Measurements from ENCODE around the gene ANKRD13D. TPM values are rescaled to one million over a fixed set of nuclear protein-coding genes. Genes with fewer than 3 reads are reported as not detected.
A peak's percentile ranks its signal among the peaks of the same experiment; 100 is the strongest.
"Not testable (repeated sequence)": the region's sequence is repeated elsewhere in the genome, so short reads cannot be mapped to it uniquely, and the experiment has no call there.

Gene ANKRD13D
- total and polyA plus RNA-seq, 11 donors: 7.6 to 43.6 (median 12.8) TPM

GRCh38 chr11:67317888-67318555, 28.9 kb downstream of the ANKRD13D start:
- Histone ChIP-seq H3K4me3 (peak overlapping the region; percentile 69 to 97 (median 84)), H3K9me3 (no peaks in the 10 kb centered on the region), H3K27ac (peak overlapping the region in 11 of 12 donors; percentile 68 to 98 (median 95)), H3K27me3 (no peaks in the 10 kb centered on the region), H3K36me3 (peaks cover 0 to 5% (median 0%) of the 10 kb centered on the region in 9 donors), H3K4me1 (peaks cover 0 to 22% (median 12%) of the 10 kb centered on the region in 12 donors)
- intact Hi-C loops (cut with DNase I): loop anchor here (1.0 to 10.0 kb wide), 10 partner anchors 29 to 237 kb away; partner anchors contain the start of genes GRK2 (in 6 of the 10) and ANKRD13D (in 1 of the 10)
- peak; percentile 5 to 43 (median 14) for ATAC-seq
- TF ChIP-seq POLR2A (IDR thresholded peaks at IDR 0.05): no peak
- WGBS, 4 donors: 1 to 2% (median 1%) methylated on average over 6 to 53 of the region's 53 CpGs
- DNase-seq: no peak

DNA sequence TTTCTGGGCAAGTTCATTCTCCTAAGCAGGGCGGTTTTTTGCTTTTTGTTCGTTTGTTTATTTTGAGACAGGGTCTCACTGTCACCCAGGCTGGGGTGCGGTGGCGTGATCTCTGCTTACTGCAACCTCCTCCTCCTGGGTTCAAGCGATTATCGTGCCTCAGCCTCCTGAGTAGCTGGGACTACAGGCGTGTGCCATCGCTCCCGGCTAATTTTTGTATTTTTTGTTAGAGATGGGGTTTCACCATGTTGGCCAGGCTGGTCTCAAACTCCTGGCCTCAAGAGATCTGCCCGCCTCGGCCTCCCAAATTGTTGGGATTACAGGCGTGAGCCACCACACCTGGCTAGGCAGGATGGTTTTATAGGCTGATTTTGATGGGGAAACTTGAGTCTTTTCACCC, 29.8 kb downstream of the ANKRD13D start:
- not testable (repeated sequence) for H3K36me3 ChIP-seq, DNase-seq, ATAC-seq, H3K9me3 ChIP-seq, H3K27ac ChIP-seq, H3K27me3 ChIP-seq
- intact Hi-C loops (cut with DNase I): loop anchor here in 5 of 10 donors (2.0 to 10.0 kb wide), 3 partner anchors 234 to 238 kb away; no protein-coding TSS in a partner anchor
- H3K4me1 ChIP-seq: peaks cover 0 to 22% (median 12%) of the 10 kb centered on the region in 12 donors
- peak overlapping the region in 6 of 12 donors; percentile 69 to 93 (median 88) for H3K4me3 ChIP-seq
- 92 to 94% (median 94%) methylated on average over 12 of the region's 12 CpGs for WGBS, 4 donors

DNA sequence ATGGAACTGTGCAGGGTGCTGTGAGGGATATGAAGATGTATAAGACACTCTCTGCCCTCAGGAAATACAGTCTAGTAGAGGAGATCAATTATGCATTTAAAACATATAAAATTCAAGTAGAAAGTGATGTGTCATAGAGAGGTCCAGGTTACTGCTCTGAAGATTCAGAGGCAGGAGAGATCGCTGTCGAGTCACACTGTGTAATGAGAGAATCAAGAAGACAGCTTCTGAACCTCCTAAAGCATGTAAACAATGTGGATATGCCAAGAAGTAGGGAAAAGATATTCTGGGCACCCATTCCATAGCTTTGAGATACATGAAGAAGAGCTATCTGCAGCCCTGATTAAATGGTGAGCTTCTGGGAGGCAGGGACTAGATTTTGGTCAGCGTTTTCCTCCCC, 30.9 kb downstream of the ANKRD13D start:
- 84 to 90% (median 87%) methylated on average over 3 of the region's 3 CpGs for WGBS, 4 donors
- H3K36me3 ChIP-seq: peaks cover 0 to 5% (median 0%) of the 10 kb centered on the region in 9 donors
- TF ChIP-seq, protein P1, sequence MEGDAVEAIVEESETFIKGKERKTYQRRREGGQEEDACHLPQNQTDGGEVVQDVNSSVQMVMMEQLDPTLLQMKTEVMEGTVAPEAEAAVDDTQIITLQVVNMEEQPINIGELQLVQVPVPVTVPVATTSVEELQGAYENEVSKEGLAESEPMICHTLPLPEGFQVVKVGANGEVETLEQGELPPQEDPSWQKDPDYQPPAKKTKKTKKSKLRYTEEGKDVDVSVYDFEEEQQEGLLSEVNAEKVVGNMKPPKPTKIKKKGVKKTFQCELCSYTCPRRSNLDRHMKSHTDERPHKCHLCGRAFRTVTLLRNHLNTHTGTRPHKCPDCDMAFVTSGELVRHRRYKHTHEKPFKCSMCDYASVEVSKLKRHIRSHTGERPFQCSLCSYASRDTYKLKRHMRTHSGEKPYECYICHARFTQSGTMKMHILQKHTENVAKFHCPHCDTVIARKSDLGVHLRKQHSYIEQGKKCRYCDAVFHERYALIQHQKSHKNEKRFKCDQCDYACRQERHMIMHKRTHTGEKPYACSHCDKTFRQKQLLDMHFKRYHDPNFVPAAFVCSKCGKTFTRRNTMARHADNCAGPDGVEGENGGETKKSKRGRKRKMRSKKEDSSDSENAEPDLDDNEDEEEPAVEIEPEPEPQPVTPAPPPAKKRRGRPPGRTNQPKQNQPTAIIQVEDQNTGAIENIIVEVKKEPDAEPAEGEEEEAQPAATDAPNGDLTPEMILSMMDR (IDR thresholded peaks at IDR 0.05): no peak
- no peak for TF ChIP-seq POLR2A (IDR thresholded peaks at IDR 0.05)
- H3K4me1 ChIP-seq: peaks cover 0 to 22% (median 12%) of the 10 kb centered on the region in 12 donors
- H3K9me3 ChIP-seq: no peaks in the 10 kb centered on the region
- DNase-seq (no peak), ATAC-seq (no peak)
- H3K27ac ChIP-seq: no peak overlapping the region
- H3K4me3 ChIP-seq: no peak overlapping the region
- H3K27me3 ChIP-seq: no peaks in the 10 kb centered on the region
- intact Hi-C loops (cut with DNase I): no loop called here

DNA sequence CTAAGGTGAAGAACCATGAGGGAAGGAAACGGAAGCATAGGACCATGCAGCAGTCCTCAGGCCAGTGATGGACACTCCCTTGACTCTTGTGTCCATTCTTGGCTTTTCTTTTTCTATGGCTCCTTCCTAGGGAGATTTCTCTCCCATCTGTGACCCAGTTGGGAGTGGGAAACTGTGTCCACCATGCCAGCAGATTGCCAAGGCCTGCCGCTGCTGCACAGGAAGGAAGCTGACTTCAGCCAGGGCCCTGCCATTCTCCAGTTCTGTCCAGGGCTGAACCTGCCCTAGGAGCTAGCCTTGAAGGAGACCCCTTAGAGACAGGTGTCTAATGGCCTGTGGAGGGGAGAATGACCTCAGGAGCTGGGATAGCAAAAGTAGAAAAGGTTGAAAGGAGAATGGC, 31.6 kb downstream of the ANKRD13D start:
- 88 to 94% (median 89%) methylated on average over 2 of the region's 2 CpGs for WGBS, 4 donors
- Histone ChIP-seq H3K36me3 (peaks cover 0 to 5% (median 0%) of the 10 kb centered on the region in 9 donors), H3K27ac (no peak overlapping the region), H3K4me1 (peaks cover 0 to 22% (median 12%) of the 10 kb centered on the region in 12 donors), H3K4me3 (no peak overlapping the region), H3K9me3 (no peaks in the 10 kb centered on the region), H3K27me3 (no peaks in the 10 kb centered on the region)
- intact Hi-C loops (cut with DNase I): no loop called here
- no peak for DNase-seq
- no peak for TF ChIP-seq POLR2A (IDR thresholded peaks at IDR 0.05)
- TF ChIP-seq, protein P1 (IDR thresholded peaks at IDR 0.05): no peak
- ATAC-seq: no peak

DNA sequence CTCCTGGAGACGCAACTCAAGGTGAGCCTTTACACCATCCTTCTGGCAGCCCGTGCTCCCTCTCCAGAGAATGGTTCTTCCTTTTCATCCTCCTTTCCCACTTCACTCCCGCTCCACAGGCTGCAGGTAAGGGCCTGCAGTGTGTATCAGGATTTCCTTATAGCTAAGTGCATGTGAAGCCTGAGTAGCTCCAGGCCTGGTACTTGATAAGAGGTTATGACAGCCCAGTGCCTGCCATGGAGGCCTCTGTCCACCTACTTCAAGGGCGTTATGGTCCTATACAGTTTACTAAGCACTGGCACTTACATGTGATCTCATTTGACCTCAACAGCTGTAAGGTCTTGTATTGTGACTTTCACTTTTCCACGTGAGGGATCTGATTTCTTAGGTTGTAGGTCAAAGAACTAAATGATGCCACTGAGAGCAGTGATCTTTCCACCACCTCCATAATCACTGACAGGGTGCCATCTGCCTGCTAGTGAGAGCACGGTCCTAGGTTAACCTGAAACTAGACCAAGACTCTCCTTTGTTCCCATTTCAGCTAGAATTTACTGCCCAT, 32.3 kb downstream of the ANKRD13D start:
- Histone ChIP-seq H3K4me1 (peaks cover 0 to 21% (median 11%) of the 10 kb centered on the region in 12 donors), H3K27me3 (no peaks in the 10 kb centered on the region), H3K27ac (no peak overlapping the region), H3K4me3 (no peak overlapping the region), H3K36me3 (peaks cover 0 to 5% (median 0%) of the 10 kb centered on the region in 9 donors), H3K9me3 (no peaks in the 10 kb centered on the region)
- no peak for TF ChIP-seq POLR2A (IDR thresholded peaks at IDR 0.05)
- TF ChIP-seq, protein P1 (IDR thresholded peaks at IDR 0.05): no peak
- no peak for ATAC-seq
- DNase-seq: no peak
- WGBS, 4 donors: 81 to 87% (median 83%) methylated on average over 6 of the region's 6 CpGs
- intact Hi-C loops (cut with DNase I): no loop called here

Measured in heart left ventricle (tissue), 16 donors.